BE2C (cell line): Measurements from ENCODE around the gene NDRG2. TPM values are rescaled to one million over a fixed set of nuclear protein-coding genes. Genes with fewer than 3 reads are reported as not detected.
A peak's percentile ranks its signal among the peaks of the same experiment; 100 is the strongest.

ENCODE experiments used
- DNase-seq: peaks from one replicate; pipeline ENCODE4 v3.0.0-alpha.2; 2020
- H3K27me3 ChIP-seq: fragments of 250-450 bp; sonication (Bioruptor Pico); 2 replicates; pipeline ENCODE4 v1.5.1; 2020; ENCODE audit warnings: mild to moderate bottlenecking
- H3K36me3 ChIP-seq: fragments of 250-450 bp; sonication (Bioruptor Pico); 2 replicates; pipeline ENCODE4 v1.5.1; 2020; ENCODE audit warnings: mild to moderate bottlenecking
- H3K4me1 ChIP-seq: fragments of 250-450 bp; sonication (Bioruptor Pico); 2 replicates; pipeline ENCODE4 v1.5.1; 2020
- H3K4me3 ChIP-seq: 2 replicates; pipeline ENCODE4 v1.5.1; 2011; ENCODE audit warnings: low read depth, low read length
- H3K9me3 ChIP-seq: fragments of 250-450 bp; sonication (Bioruptor Pico); 2 replicates; pipeline ENCODE4 v1.5.1; 2020
- polyA plus RNA-seq: library from polyadenylated mRNA; unstranded; fragments of >200 nt; gene quantifications from one replicate; pipeline ENCODE4 v1.2.1, GENCODE V29; 2012; ENCODE audit warnings: low read depth, missing spikeins; ENCODE audit not compliant: insufficient read length, insufficient read depth
- TF ChIP-seq, protein P1 (sequence below): IDR thresholded peaks from 2 replicates; pipeline ENCODE4 v1.5.1; 2012; ENCODE audit warnings: mild to moderate bottlenecking, low read depth, low read length

NDRG2 gene
- polyA plus RNA-seq, result 71.7 TPM

DNA sequence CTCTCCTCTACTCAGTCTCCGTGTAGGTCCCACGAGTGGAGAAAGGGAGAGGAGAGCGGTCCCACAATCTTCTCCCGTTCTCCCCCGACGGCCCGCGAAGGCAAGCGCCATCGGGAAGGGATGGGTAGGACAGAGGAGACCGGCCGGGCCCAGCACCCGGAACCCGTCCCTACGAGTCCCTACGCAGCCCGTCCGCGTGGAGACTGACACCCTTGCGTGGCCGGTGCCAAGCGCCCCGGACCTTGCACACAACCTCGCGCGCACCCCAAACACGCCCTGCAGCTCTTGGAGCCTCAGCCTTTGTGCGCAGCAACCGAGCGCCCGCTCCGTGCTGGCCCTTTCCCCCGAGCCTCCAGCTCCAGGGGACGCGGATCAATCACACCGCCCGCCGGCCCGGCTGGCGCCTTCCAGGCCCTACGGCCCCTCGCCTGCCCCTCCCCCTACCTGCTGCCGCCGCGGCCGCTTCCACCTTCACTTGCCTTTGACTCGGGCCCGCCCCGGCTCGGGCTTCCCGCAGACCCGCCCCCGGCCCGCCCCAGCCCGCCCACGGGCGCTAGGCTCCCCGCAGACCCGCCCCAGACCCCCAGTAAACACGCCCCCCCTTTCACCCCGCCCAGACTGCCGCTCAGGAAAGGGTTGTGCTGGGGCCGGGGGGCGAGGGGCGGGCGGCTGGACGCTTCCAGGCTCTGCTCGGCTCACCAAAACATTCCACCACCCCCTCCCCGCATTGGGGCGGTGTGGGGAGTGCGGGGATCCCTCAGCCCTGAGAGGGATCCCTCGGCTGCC lies at the start of gene NDRG2:
TSS of gene NDRG2 (minus strand) at position 477 of the 786 bp plus-strand sequence. CDS start 1,746 bp downstream, outside the sequence.
- Histone ChIP-seq H3K36me3 (no peaks in the 10 kb centered on the region), H3K27me3 (no peaks in the 10 kb centered on the region), H3K4me1 (no peaks in the 10 kb centered on the region), H3K9me3 (no peaks in the 10 kb centered on the region), H3K4me3 (peak within 1 kb of the TSS; percentile 73)
- TF ChIP-seq, protein P1, sequence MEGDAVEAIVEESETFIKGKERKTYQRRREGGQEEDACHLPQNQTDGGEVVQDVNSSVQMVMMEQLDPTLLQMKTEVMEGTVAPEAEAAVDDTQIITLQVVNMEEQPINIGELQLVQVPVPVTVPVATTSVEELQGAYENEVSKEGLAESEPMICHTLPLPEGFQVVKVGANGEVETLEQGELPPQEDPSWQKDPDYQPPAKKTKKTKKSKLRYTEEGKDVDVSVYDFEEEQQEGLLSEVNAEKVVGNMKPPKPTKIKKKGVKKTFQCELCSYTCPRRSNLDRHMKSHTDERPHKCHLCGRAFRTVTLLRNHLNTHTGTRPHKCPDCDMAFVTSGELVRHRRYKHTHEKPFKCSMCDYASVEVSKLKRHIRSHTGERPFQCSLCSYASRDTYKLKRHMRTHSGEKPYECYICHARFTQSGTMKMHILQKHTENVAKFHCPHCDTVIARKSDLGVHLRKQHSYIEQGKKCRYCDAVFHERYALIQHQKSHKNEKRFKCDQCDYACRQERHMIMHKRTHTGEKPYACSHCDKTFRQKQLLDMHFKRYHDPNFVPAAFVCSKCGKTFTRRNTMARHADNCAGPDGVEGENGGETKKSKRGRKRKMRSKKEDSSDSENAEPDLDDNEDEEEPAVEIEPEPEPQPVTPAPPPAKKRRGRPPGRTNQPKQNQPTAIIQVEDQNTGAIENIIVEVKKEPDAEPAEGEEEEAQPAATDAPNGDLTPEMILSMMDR, result no peak
- peak; percentile 87 for DNase-seq

DNA sequence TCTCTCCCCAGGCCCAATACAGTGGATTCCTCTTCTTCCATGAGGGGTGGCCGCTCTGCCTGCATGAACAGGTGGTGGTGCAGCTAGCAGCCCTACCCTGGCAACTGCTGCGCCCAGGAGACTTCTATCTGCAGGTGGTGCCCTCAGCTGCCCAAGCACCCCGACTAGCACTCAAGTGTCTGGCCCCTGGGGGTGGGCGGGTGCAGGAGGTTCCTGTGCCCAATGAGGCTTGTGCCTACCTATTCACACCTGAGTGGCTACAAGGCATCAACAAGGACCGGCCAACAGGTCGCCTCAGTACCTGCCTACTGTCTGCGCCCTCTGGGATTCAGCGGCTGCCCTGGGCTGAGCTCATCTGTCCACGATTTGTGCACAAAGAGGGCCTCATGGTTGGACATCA lies 49.1 kb upstream of the NDRG2 start:
- Histone ChIP-seq H3K4me3 (no peak overlapping the region), H3K9me3 (no peaks in the 10 kb centered on the region), H3K27me3 (peaks cover 9% of the 10 kb centered on the region), H3K4me1 (peaks cover 21% of the 10 kb centered on the region), H3K36me3 (peaks cover 16% of the 10 kb centered on the region)
- DNase-seq, result no peak
- TF ChIP-seq, protein P1, result no peak

DNA sequence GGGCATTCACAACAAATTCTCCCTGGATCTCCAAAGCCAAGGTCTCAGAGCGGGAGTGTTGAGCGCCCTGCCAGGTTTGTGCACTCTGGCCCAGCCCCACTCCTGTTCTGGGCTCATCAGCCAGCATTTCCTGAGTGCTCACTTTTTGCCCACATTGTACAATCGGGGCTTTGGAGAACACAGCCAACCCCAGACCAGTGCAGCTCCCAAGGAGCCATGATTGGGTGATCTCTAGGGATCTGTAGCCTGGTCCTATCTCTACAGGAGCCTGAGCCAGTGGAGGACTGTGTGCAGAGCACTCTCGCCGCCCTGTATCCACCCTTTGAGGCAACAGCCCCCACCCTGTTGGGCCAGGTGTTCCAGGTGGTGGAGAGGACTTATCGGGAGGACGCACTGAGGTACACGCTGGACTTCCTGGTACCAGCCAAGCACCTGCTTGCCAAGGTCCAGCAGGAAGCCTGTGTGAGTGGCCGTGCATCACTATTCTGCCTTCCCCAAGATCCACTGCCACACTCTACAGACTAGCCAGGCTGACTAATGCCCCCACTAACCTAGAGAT lies 48.0 kb upstream of the NDRG2 start:
- Histone ChIP-seq H3K4me1 (peaks cover 21% of the 10 kb centered on the region), H3K9me3 (no peaks in the 10 kb centered on the region), H3K36me3 (peaks cover 14% of the 10 kb centered on the region), H3K27me3 (peaks cover 12% of the 10 kb centered on the region), H3K4me3 (no peak overlapping the region)
- TF ChIP-seq, protein P1, result no peak
- no peak for DNase-seq

DNA sequence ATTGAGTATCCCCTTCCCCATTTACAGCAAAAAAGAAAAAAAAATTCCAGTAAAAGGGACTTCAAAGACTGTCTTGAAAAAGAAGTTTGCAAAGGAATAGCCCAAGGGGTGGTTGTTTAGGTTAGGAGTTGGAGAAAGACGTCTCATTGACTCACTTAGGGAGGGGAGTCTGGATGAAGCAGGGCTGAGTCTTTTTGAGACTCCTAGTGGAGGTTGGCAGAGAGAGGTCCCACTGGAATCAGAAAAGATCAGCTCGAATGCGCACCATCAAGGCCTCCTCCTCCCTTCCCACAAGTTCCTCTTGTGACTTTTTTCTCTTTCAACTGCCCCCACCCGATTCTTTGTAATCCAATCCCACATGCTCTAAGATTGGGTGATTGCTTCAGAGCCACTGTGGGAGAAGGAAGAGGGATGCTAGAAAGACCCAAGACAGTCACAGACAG lies 47.2 kb upstream of the NDRG2 start:
- DNase-seq, result no peak
- peaks cover 12% of the 10 kb centered on the region for H3K27me3 ChIP-seq
- TF ChIP-seq, protein P1, result no peak
- no peaks in the 10 kb centered on the region for H3K9me3 ChIP-seq
- peak overlapping the region; percentile 84 for H3K4me3 ChIP-seq
- peaks cover 21% of the 10 kb centered on the region for H3K4me1 ChIP-seq
- peaks cover 13% of the 10 kb centered on the region for H3K36me3 ChIP-seq

DNA sequence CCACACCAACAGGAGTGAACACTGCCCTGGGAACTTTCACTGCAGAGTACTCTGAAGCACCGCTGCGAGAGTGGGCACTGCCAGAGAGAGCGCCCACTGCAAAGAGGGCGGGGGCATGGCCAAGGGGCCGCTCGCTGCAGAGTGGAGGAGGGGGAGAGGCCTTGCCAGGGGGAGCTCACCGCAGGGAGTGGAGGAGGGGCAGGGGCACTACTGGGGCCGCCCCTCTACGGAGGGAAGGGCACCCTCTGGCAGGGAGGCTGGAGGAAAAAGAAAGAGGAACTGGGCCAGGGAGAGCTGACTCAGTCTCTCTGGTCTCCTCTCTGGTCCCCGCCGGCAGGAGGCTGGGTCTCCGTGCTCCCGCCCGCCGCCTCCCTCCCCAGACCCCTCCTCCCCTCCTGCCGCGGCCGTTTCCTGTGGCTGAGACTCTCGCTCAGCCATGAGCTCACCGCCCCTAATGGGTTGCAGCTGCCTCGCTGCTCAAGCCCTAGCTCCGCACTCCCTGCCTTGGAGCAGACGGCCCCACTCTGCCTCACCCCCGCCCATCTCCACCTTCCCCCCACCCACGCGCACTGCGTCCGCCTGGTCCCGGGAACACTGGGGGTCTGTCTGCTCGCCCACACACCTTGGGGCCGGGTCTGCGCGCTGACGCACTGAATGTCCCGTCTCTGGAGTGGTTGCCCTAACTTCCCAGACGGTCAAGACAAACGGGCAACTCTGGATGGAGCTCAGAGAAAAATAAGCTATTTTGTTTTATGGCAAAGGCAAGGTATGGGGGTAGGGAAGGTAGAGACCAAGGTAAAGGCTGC lies 46.6 kb upstream of the NDRG2 start:
- Histone ChIP-seq H3K4me1 (peaks cover 20% of the 10 kb centered on the region), H3K9me3 (no peaks in the 10 kb centered on the region), H3K4me3 (peak overlapping the region; percentile 84), H3K27me3 (peaks cover 12% of the 10 kb centered on the region), H3K36me3 (peaks cover 10% of the 10 kb centered on the region)
- DNase-seq, result peak; percentile 93
- TF ChIP-seq, protein P1, result no peak
